HS-5 (cell line): Measurements from ENCODE around the gene OTOG.

ENCODE experiments used
- DNase-seq: peaks from one replicate; pipeline ENCODE4 v3.0.0-alpha.2; 2012; ENCODE audit warnings: low read depth

The OTOG gene

GRCh38 chr11:17540807-17541206, 6.3 kb upstream of the OTOG start:
- DNase-seq = no peak

DNA sequence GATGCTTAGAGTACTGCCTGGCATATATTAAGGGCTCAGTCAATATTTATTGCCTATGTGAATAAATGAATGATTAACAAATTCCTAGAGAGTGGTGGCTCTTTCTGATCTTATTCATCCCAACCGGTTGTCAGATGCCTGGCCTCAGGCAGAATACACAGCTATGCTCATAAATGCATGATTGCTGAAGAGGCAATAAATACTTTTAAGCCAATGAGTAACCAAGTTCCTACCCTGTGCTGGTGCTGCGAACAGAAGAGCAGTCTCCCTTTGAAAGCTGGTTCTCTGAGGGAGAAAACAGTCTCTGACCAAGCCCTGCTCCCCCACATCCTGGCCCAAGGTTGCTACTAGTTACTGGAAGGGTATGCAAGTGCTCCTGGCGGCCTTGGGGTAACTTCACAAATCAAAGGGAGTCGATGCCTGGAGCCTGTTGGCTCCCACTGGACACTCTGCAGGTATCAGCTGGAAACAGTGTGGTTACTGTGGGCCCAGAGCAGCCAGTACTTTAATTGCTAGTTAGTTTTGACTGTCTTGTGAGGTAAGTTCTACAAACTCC, 5.7 kb upstream of the OTOG start:
- DNase-seq = no peak

DNA sequence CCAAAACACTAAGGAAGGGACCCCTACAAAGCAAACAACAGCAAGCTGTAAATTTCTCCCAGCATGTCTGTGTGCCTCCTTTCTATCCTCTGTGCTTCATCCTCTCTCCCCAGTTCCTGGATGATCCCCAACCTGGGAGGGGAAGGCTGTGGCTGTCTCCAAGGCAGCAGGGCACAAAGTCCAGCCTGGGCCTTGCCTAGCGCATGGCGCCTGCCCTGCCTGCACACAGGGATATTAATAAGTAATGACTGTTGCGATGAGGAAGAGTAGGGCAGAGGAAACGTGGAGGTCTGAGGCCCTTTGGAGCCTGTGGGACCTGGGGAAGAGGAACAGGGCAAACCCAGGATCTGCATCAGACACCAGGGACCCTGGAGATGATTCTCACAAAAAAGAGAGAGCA, 4.8 kb upstream of the OTOG start:
- DNase-seq = no peak

- DNase-seq = no peak
Observed at GRCh38 chr11:17543041-17543440, 4.0 kb upstream of the OTOG start.

GRCh38 chr11:17543574-17544180, 3.4 kb upstream of the OTOG start:
- DNase-seq = no peak

DNA sequence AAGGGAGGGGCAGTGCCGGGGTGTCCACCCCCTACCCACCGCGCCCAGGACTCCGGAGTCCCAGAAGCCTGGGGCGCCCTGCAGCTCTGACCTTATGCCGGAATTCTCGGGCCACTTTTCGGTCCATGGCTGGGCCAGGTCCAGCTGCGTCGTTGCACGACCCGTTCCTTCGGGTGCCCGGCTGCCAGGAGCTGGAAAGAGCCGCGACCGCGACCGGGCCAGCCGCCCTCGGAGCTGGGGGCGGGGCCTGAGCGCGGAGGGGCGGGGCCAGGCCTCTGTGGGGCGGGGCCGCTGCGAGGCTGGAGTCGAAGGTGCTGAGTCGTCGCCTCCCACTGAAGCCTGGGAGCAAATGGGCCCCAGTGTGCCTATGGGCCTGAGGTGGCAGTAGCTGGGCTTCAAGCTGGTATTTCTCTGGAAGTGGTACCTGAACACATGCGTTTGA, 2.9 kb upstream of the OTOG start, which contains the start of gene USH1C:
USH1C (minus strand) TSS at position 236 of the 442 bp plus-strand sequence; CDS start at position 127, 109 bp downstream.
- DNase-seq = no peak

- no peak for DNase-seq
Observed at GRCh38 chr11:17546240-17546639, 819 bp upstream of the OTOG start.

DNA sequence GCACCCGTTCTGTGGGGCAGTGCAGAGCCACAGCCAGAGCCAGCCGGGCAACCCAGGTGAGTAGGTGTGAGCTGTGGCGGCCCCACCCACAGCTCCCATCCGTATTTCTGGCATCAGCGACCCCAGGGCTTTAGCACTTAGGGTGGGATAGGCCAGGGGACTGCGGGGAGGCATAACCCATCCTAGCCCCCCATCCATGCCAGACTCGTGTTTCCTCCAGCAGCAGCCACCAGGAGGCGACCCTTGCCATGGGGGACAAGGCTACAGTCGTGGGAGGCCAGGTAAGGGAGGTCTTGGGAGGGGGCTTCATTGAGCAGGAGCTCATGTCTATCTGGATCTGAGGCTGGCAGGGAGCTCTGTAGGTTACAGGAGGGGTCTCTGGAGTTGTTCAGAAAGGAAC, 873 bp downstream of the OTOG start:
- no peak for DNase-seq

DNA sequence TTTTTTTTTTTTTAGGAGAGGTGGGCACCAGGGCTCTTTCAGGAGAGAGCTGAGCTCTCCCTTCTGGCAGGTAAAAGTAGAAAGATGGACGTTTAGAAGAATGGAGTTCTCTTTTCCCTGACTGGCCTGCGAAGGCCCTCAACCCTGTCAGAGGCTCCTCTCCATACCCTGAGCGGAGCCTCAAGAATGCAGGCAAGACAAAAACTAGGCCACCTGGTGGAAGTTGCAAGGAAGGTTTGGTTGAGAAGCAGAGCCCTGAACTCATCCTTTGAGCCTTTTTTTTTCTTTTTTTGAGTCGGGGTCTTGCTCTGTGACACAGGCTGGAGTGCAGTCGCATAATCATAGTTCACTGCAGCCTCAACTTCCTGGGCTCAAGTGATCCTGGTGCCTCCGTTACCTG, 1.4 kb downstream of the OTOG start:
- DNase-seq = no peak

- peak; percentile 23 for DNase-seq
Observed at GRCh38 chr11:17550450-17551346, 3.6 kb downstream of the OTOG start.

DNA sequence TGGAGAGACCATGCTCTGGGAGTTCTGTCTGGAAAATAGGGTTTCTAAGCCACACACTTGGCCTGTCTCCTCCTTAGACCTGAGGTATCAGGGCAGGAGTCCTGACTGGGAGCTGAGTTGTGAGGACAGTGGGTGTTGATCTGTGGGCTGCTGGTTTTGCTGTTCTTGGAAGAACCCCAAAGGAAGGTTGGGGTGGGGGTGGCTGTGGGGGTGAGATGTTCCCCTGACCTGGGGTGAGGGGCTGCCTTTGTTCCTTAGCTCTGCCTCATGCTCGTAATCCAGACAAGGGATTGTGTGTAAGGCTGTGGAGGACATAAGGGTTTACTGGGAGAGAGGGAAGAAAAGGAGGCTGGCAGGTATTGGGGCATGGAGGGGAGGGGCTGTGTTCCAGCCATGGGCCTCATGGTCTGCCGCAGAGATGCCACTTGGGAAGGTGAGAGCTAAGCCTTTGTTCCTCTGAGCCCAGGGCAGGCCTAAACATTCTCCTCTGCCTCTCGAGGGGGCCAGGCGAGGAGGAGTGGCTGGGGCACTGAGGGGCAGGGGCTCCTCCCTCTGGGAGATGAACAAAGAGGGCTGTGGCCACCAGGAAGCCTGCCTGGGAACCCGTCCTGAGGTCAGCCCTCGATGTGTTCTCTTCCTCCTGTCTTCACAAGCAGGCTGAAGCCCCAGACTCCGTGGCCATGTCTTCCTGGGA, 4.4 kb downstream of the OTOG start:
- DNase-seq = no peak

DNA sequence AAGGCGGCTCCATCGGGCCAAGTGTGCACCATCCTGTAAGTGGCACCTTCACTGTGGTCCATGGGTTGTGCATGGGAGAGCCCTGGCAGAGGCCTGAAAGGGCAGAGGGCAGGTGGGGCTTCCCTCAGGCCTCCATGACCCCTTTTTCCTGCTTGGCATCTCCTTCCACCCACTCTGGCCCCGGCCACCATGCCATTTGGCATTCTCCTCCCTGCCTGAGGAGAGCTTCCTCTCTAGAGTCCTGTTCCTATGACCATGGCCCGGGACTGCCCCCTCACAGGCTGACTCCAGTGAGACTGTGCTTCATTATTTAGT, 4.9 kb downstream of the OTOG start:
- no peak for DNase-seq

GRCh38 chr11:17552392-17553248, 5.6 kb downstream of the OTOG start:
- no peak for DNase-seq

GRCh38 chr11:17553249-17553546, 6.1 kb downstream of the OTOG start:
- no peak for DNase-seq

GRCh38 chr11:17554487-17554886, 7.4 kb downstream of the OTOG start:
- DNase-seq = no peak

DNA sequence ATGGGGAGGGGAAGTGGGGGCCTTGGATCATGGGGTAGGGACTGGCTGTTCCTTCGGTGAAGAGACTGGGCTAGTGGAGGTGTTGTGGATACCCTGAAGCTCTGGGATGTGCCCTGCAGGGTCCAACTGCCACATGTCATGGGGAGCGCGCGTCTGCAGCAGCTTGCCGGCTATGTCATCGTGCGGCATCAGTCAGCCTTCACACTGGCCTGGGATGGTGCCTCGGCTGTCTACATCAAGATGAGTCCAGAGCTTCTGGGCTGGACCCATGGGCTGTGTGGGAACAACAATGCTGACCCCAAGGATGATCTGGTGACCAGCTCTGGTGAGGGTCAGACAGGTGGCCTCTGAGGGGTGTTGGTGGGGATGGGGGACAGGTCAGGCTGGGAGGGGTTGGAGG, 9.9 kb downstream of the OTOG start:
- no peak for DNase-seq

- DNase-seq = no peak
Observed at GRCh38 chr11:17558025-17558780, 11.1 kb downstream of the OTOG start.

DNA sequence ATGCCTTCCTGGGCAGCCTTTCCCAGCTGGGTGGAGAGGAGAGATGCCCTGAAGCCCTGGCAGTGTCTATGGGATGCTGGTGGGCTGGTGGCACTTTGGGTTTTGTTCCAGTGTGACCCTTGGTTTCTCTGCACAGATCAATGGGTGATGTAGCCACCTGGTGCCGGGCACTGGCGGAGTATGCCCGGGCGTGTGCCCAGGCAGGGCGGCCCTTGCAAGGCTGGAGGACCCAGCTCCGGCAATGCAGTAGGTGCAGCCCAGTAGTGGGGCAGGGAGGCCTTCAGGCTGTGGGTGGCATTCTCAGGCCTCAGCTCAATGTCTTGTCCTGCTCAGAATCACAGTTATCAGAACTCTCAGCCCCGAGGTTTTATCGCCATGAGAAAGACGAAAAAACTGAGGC, 11.9 kb downstream of the OTOG start:
- no peak for DNase-seq

GRCh38 chr11:17559341-17560087, 12.5 kb downstream of the OTOG start:
- DNase-seq = no peak

DNA sequence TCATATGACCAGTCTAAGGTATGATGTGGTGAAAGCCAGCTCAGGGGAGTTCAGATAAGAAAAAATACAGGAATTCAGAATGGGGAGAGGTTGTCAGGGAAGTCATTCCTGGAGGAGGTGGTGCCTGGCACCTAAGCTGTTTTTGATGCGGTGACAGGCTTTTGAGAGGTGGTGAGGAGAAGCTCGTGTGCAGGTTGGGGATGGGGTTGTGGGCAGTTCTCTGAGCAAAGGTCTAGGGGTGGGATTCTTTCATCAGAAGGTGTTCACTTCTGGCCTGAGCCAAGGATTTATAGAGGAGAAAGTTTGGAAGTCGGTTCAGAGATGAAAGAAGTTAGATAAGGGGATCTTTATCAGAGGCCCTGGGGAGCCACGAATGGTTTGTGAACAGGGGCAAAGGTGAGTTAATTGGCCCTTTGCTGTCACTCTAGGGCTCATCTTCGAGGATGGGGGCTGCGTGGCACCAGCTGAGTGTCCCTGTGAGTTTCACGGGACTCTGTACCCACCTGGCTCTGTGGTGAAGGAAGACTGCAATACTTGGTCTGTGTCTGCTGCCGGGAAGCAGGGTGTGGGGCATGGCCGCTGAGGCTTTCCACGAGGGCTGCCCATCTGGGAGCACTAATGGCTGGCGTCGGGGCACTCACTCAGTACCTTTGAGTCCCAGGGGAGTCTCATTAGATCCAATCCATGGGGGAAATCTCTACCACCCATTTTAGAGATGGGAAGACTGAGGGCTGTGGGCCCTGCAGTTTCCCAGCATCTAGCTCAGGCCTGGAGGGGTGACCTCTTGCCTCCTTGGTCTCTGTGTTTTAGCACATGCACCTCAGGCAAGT, 13.4 kb downstream of the OTOG start:
- no peak for DNase-seq
